Right atrium auricular region (tissue), 2 donors: ENCODE measurements around the gene FMNL2. TPM values are rescaled to one million over a fixed set of nuclear protein-coding genes. Genes with fewer than 3 reads are reported as not detected.

ENCODE experiments used
- DNase-seq: peaks from one replicate; pipeline ENCODE4 v3.0.0-alpha.2; 2019; ENCODE audit warnings: low spot score
- H3K27ac ChIP-seq, 2 donors: fragments of 200-600 bp; sonication (generic); 1 replicate in 1 of 2; 2 replicates in 1 of 2; pipeline ENCODE4 v1.5.1; 2016 to 2019
- H3K27me3 ChIP-seq, 2 donors: fragments of 200-600 bp; sonication (generic); one replicate each; pipeline versions ENCODE4 v1.5.1 to v1.6.0; 2017 to 2019
- H3K36me3 ChIP-seq: fragments of 200-600 bp; sonication (generic); one replicate; pipeline ENCODE4 v1.5.1; 2016
- H3K4me1 ChIP-seq, 2 donors: fragments of 200-600 bp; sonication (generic); one replicate each; pipeline versions ENCODE4 v1.5.1 to v1.6.0; 2017 to 2019
- H3K4me3 ChIP-seq, 2 donors: fragments of 200-600 bp; sonication (generic); 1 replicate in 1 of 2; 2 replicates in 1 of 2; pipeline ENCODE4 v1.5.1; 2017 to 2019; ENCODE audit warnings: mild to moderate bottlenecking in 1 of 2, moderate library complexity in 1 of 2
- H3K9me3 ChIP-seq, 2 donors: fragments of 200-600 bp; sonication (generic); one replicate each; pipeline ENCODE4 v1.5.1; 2019
- total RNA-seq, 2 donors: library from RNA; depleted of rRNA; stranded (reverse); fragments of >200 nt; gene quantifications; one replicate each; pipeline ENCODE4 v1.1.0, GENCODE V29; 2016
- TF ChIP-seq, protein P1 (sequence below), 2 donors: fragments of 200-600 bp; sonication (generic); IDR thresholded peaks; one replicate each; pipeline ENCODE4 v1.5.1; 2019; ENCODE audit warnings: antibody characterized with exemption in 2 of 2

The FMNL2 gene
- total RNA-seq, 2 donors from 2014 or later: 6.0 to 11.5 TPM

DNA sequence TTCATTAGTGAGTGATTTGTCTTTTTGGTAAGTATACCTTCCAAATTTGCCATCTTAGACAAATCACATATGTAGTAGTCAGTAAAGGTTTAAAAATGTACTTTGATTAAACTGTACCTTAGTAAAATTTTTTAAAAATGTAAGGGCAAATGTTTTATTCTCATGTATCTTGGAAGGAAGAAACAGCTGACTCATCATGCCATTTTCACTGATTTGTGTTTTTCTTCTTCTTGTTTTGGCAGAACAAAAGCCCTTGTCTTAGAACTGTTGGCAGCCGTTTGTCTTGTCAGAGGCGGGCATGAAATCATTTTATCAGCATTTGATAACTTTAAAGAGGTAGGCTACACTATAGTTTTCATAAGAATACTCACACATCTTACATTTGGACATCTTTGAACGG is 245.7 kb downstream of the FMNL2 start:
- Histone ChIP-seq H3K27ac (no peak overlapping the region), H3K9me3 (no peaks in the 10 kb centered on the region), H3K4me3 (no peak overlapping the region), H3K4me1 (peaks cover 0 to 11% of the 10 kb centered on the region in 2 donors), H3K27me3 (no peaks in the 10 kb centered on the region), H3K36me3 (no peaks in the 10 kb centered on the region)
- no peak for DNase-seq
- TF ChIP-seq, protein P1, sequence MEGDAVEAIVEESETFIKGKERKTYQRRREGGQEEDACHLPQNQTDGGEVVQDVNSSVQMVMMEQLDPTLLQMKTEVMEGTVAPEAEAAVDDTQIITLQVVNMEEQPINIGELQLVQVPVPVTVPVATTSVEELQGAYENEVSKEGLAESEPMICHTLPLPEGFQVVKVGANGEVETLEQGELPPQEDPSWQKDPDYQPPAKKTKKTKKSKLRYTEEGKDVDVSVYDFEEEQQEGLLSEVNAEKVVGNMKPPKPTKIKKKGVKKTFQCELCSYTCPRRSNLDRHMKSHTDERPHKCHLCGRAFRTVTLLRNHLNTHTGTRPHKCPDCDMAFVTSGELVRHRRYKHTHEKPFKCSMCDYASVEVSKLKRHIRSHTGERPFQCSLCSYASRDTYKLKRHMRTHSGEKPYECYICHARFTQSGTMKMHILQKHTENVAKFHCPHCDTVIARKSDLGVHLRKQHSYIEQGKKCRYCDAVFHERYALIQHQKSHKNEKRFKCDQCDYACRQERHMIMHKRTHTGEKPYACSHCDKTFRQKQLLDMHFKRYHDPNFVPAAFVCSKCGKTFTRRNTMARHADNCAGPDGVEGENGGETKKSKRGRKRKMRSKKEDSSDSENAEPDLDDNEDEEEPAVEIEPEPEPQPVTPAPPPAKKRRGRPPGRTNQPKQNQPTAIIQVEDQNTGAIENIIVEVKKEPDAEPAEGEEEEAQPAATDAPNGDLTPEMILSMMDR (IDR thresholded peaks at IDR 0.05): no peak

DNA sequence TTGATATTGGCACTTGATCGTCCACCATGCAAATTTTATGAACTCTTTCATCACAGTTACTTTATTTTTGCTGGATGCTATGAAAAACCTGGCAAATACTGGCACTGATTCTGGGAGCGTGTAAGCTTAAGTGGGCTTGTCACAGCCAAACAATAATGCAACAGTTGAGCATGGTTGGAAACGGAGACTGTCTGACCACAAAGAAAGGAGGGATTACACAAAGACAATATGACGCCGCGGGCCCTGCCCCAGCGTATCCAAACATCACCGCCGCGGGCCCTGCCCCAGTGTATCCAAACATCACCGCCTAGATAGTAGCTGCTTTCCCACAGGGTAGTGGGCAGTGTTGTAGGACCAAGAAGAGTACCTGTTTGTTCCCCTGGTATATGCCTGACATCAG is 246.4 kb downstream of the FMNL2 start:
- DNase-seq: no peak
- peaks cover 0 to 17% of the 10 kb centered on the region in 2 donors for H3K4me1 ChIP-seq
- no peaks in the 10 kb centered on the region for H3K36me3 ChIP-seq
- H3K27ac ChIP-seq: no peak overlapping the region
- H3K9me3 ChIP-seq: no peaks in the 10 kb centered on the region
- TF ChIP-seq, protein P1 (IDR thresholded peaks at IDR 0.05): no peak
- H3K4me3 ChIP-seq: no peak overlapping the region
- H3K27me3 ChIP-seq: no peaks in the 10 kb centered on the region

DNA sequence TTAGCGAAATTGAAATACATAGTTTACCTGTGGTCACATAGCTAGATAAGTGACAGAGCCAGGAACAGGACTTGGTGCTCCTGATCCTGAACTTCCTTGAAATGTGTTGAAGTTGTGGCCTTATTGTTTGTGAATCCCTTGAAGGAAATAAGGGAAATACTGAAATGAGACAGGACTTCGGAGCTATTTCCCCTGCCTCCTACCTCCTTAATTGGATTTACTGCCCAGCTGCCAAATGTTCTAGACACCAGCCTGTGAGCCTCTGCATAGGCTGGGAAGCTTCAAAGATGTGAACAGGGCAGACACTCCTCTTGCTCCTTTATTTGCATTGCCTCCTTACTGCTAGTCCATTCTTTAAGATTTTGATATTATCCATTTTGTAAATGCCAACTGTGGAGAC is 247.1 kb downstream of the FMNL2 start:
- Histone ChIP-seq H3K27ac (no peak overlapping the region), H3K4me3 (no peak overlapping the region), H3K4me1 (peaks cover 0 to 20% of the 10 kb centered on the region in 2 donors), H3K36me3 (no peaks in the 10 kb centered on the region), H3K9me3 (no peaks in the 10 kb centered on the region), H3K27me3 (no peaks in the 10 kb centered on the region)
- TF ChIP-seq, protein P1 (IDR thresholded peaks at IDR 0.05): no peak
- DNase-seq: no peak

DNA sequence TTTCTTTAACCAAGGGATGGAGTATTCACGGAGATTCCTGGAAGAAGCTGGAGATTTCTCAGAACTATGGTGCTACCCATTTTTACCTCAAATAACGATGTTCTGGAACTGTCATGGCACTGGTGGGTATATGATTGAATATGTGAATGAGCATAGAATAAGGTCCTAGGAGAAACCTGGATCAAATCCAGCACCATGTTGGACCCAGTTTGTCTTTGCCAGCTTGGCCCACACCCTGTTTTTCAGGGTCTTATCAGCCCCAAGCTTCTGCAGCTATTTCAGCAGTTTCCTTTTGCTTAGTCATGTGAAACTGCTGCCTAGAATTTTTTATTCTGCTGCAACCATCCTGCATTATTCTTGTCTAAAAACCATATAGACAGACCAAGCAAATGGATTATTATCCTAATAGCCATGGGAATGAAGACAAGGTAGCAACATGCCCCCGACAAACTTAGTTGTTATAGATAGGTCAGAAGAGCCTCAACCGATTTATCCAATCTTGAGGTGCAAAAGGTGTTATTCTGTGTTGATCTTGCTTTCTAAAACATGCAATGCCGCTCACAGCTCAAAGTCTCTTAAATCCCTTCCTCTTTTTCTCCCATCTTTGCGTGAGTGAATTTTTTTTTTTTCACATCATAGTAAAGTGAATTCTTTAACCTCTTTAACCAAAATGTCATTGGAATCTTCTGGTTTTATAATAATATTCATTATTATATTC is 248.7 kb downstream of the FMNL2 start:
- Histone ChIP-seq H3K27me3 (no peaks in the 10 kb centered on the region), H3K27ac (no peak overlapping the region), H3K36me3 (no peaks in the 10 kb centered on the region), H3K9me3 (no peaks in the 10 kb centered on the region), H3K4me1 (peaks cover 0 to 20% of the 10 kb centered on the region in 2 donors), H3K4me3 (no peak overlapping the region)
- TF ChIP-seq, protein P1 (IDR thresholded peaks at IDR 0.05): no peak
- DNase-seq: no peak

DNA sequence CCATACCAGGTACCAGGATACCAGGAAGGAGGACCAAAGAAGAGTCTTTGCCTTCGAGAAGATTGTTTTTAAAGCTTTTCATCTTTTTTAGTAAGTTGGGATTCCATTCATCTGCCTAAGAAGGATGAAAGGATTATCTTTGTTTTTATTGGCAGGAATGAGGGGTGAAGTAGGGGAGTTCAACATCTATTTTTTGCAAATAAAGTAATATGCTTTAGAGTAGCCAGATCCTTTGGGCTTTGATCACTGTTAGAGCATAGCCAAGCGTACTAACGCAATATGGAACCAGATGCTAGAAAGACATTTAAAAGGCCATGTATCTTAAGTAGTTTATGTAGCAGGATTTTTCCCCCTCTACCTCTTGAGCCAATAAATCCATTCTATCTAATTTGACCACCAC is 249.3 kb downstream of the FMNL2 start:
- no peak overlapping the region for H3K27ac ChIP-seq
- no peaks in the 10 kb centered on the region for H3K9me3 ChIP-seq
- no peaks in the 10 kb centered on the region for H3K27me3 ChIP-seq
- TF ChIP-seq, protein P1 (IDR thresholded peaks at IDR 0.05): no peak
- H3K4me1 ChIP-seq: peaks cover 0 to 20% of the 10 kb centered on the region in 2 donors
- H3K4me3 ChIP-seq: no peak overlapping the region
- no peaks in the 10 kb centered on the region for H3K36me3 ChIP-seq
- no peak for DNase-seq
